ENCODE results near the gene MXRA7. TPM values are rescaled to one million over a fixed set of nuclear protein-coding genes. Genes with fewer than 3 reads are reported as not detected.

The MXRA7 gene
- total and polyA plus RNA-seq, 2 donors (not counting 1 experiment from before 2014, with no cell fraction given), result 5.5 to 16.1 TPM

GRCh38 chr17:76641501-76641900 lies 69.3 kb downstream of the MXRA7 start:
- DNase-seq (no peak), ATAC-seq (ENCODE audit: low read depth) (no peak)
- Mint-ChIP-seq H3K4me1 (no peaks in the 10 kb centered on the region), H3K27me3 (peaks cover 29% of the 10 kb centered on the region), H3K27ac (no peak overlapping the region), H3K4me3 (no peak overlapping the region), H3K9me3 (ENCODE audit: insufficient read depth) (peaks cover 1% of the 10 kb centered on the region)
- intact Hi-C loops (cut with micrococcal nuclease), result no loop called here
- H3K4me3 ChIP-seq (ENCODE audit: control extremely low read depth in 1 of 5, extremely low read depth in 1 of 5, insufficient read depth in 1 of 5, low read depth in 2 of 5, low read length in 4 of 5), result no peak overlapping the region
- CTCF ChIA-PET, result no interaction called here
- no peaks in the 10 kb centered on the region for H3K4me1 ChIP-seq (ENCODE audit: control insufficient read depth in 2 of 2, insufficient read depth in 2 of 2, low read length in 2 of 2)
- no peak overlapping the region for H3K4me2 ChIP-seq (replicated peaks; ENCODE audit: low read depth, low read length, poor library complexity, severe bottlenecking)
- no peak overlapping the region for H3K9ac ChIP-seq (ENCODE audit: low read length)
- H4K20me1 ChIP-seq (ENCODE audit: control insufficient read depth, insufficient read depth, low read length, poor library complexity, severe bottlenecking), result no peaks in the 10 kb centered on the region
- H3K79me2 ChIP-seq (ENCODE audit: control insufficient read depth, insufficient read depth, low read length), result no peaks in the 10 kb centered on the region
- POLR2A ChIA-PET, result no interaction called here
- H2AFZ ChIP-seq (ENCODE audit: insufficient read depth, low read depth, low read length, poor library complexity, severe bottlenecking), result no peak overlapping the region
- no CpG with 5 or more reads among the region's 3 CpGs for WGBS (ENCODE audit: insufficient coverage)
- H3K27ac ChIP-seq (ENCODE audit: low read length in 2 of 2), result no peak overlapping the region
- peaks cover 0 to 15% (median 6%) of the 10 kb centered on the region in 4 experiments for H3K27me3 ChIP-seq (replicated peaks in 1 of 4; ENCODE audit: control extremely low read depth in 1 of 4, control insufficient read depth in 3 of 4, insufficient read depth in 4 of 4, low read length in 3 of 4)
- H3K9me3 ChIP-seq (ENCODE audit: control extremely low read depth in 1 of 3, control insufficient read depth in 2 of 3, insufficient read depth in 1 of 3, low read length in 2 of 3), result peaks cover 1 to 8% (median 4%) of the 10 kb centered on the region in 3 donors
- no peaks in the 10 kb centered on the region for H3K36me3 ChIP-seq (replicated peaks in 1 of 2; ENCODE audit: control extremely low read depth in 1 of 2, control insufficient read depth in 1 of 2, extremely low read depth in 1 of 2, insufficient read depth in 2 of 2, low read length in 1 of 2)
- TF ChIP-seq CTCF (IDR thresholded peaks at IDR 0.05) (no peak), EZH2 (IDR thresholded peaks at IDR 0.05; ENCODE audit: borderline replicate concordance, insufficient read depth, low read depth, low read length, poor library complexity, severe bottlenecking) (no peak)

- H4K20me1 ChIP-seq (ENCODE audit: control insufficient read depth, insufficient read depth, low read length, poor library complexity, severe bottlenecking), result no peaks in the 10 kb centered on the region
- H3K27me3 ChIP-seq (replicated peaks in 1 of 4; ENCODE audit: control extremely low read depth in 1 of 4, control insufficient read depth in 3 of 4, insufficient read depth in 4 of 4, low read length in 3 of 4), result peaks cover 0 to 15% (median 6%) of the 10 kb centered on the region in 4 experiments
- DNase-seq, result no peak
- no peak overlapping the region for H3K27ac Mint-ChIP-seq
- no peak overlapping the region for H3K4me2 ChIP-seq (replicated peaks; ENCODE audit: low read depth, low read length, poor library complexity, severe bottlenecking)
- no peak overlapping the region for H3K27ac ChIP-seq (ENCODE audit: low read length in 2 of 2)
- H3K9ac ChIP-seq (ENCODE audit: low read length), result no peak overlapping the region
- ChIA-PET CTCF (interaction anchor here (4.0 kb wide), 1 partner anchor 17 kb away, joined by 20 read pairs; no protein-coding TSS in a partner anchor), POLR2A (no interaction called here)
- intact Hi-C loops (cut with micrococcal nuclease), result no loop called here
- no peak overlapping the region for H2AFZ ChIP-seq (ENCODE audit: insufficient read depth, low read depth, low read length, poor library complexity, severe bottlenecking)
- TF ChIP-seq EZH2 (IDR thresholded peaks at IDR 0.05; ENCODE audit: borderline replicate concordance, insufficient read depth, low read depth, low read length, poor library complexity, severe bottlenecking), result no peak
- no peak for TF ChIP-seq CTCF (IDR thresholded peaks at IDR 0.05)
- no peak overlapping the region for H3K4me3 ChIP-seq (ENCODE audit: control extremely low read depth in 1 of 5, extremely low read depth in 1 of 5, insufficient read depth in 1 of 5, low read depth in 2 of 5, low read length in 4 of 5)
- no peak overlapping the region for H3K4me3 Mint-ChIP-seq
- peaks cover 28% of the 10 kb centered on the region for H3K27me3 Mint-ChIP-seq
- no peaks in the 10 kb centered on the region for H3K36me3 ChIP-seq (replicated peaks in 1 of 2; ENCODE audit: control extremely low read depth in 1 of 2, control insufficient read depth in 1 of 2, extremely low read depth in 1 of 2, insufficient read depth in 2 of 2, low read length in 1 of 2)
- H3K9me3 ChIP-seq (ENCODE audit: control extremely low read depth in 1 of 3, control insufficient read depth in 2 of 3, insufficient read depth in 1 of 3, low read length in 2 of 3), result peaks cover 0 to 4% (median 2%) of the 10 kb centered on the region in 3 donors
- no peaks in the 10 kb centered on the region for H3K4me1 Mint-ChIP-seq
- WGBS (ENCODE audit: insufficient coverage), result no CpG with 5 or more reads among the region's 6 CpGs
- no peaks in the 10 kb centered on the region for H3K79me2 ChIP-seq (ENCODE audit: control insufficient read depth, insufficient read depth, low read length)
- no peaks in the 10 kb centered on the region for H3K4me1 ChIP-seq (ENCODE audit: control insufficient read depth in 2 of 2, insufficient read depth in 2 of 2, low read length in 2 of 2)
- ATAC-seq (ENCODE audit: low read depth), result no peak
- no peaks in the 10 kb centered on the region for H3K9me3 Mint-ChIP-seq (ENCODE audit: insufficient read depth)
Observed at GRCh38 chr17:76640550-76641380, 70.0 kb downstream of the MXRA7 start.

Measured in B cell (primary cell).